Measurements from ENCODE around the gene CENPH.
"Not testable (repeated sequence)": the region's sequence is repeated elsewhere in the genome, so short reads cannot be mapped to it uniquely, and the experiment has no call there.

Gene CENPH

GRCh38 chr5:69248019-69248418, 58.6 kb downstream of the CENPH start:
- H3K4me3 ChIP-seq (replicated peaks; ENCODE audit: low read depth, low read length): no peak overlapping the region
- no peak for TF ChIP-seq CTCF (IDR thresholded peaks at IDR 0.05; ENCODE audit: low read depth, low read length, missing control alignments)
- no peak for DNase-seq (ENCODE audit: extremely low read depth, low read depth)

- no peak for DNase-seq (ENCODE audit: extremely low read depth, low read depth)
- no peak for TF ChIP-seq CTCF (IDR thresholded peaks at IDR 0.05; ENCODE audit: low read depth, low read length, missing control alignments)
- H3K4me3 ChIP-seq (replicated peaks; ENCODE audit: low read depth, low read length): no peak overlapping the region
These were observed 61.2 kb downstream of the CENPH start for GRCh38 chr5:69250593-69250992.

GRCh38 chr5:69252437-69252836, 63.1 kb downstream of the CENPH start:
- no peak overlapping the region for H3K4me3 ChIP-seq (replicated peaks; ENCODE audit: low read depth, low read length)
- TF ChIP-seq CTCF (IDR thresholded peaks at IDR 0.05; ENCODE audit: low read depth, low read length, missing control alignments): no peak
- no peak for DNase-seq (ENCODE audit: extremely low read depth, low read depth)

GRCh38 chr5:69255940-69256339, 66.6 kb downstream of the CENPH start:
- H3K4me3 ChIP-seq (replicated peaks; ENCODE audit: low read depth, low read length); DNase-seq (ENCODE audit: extremely low read depth, low read depth): not testable (repeated sequence)

GRCh38 chr5:69257577-69257976, 68.2 kb downstream of the CENPH start:
- no peak for TF ChIP-seq CTCF (IDR thresholded peaks at IDR 0.05; ENCODE audit: low read depth, low read length, missing control alignments)
- DNase-seq (ENCODE audit: extremely low read depth, low read depth): no peak
- H3K4me3 ChIP-seq (replicated peaks; ENCODE audit: low read depth, low read length): no peak overlapping the region

Measured in HFF-Myc (cell line).